Lower leg skin (tissue), 4 donors: ENCODE results near the gene SSTR3. TPM values are rescaled to one million over a fixed set of nuclear protein-coding genes. Genes with fewer than 3 reads are reported as not detected.

Experiments used
- DNase-seq, 2 donors: peaks; one replicate each; pipeline ENCODE4 v3.0.0-alpha.2; 2019; ENCODE audit warnings: low spot score in 2 of 2
- H3K4me3 ChIP-seq: fragments of 200-600 bp; sonication (generic); 2 replicates; pipeline ENCODE4 v1.5.1; 2017; ENCODE audit warnings: mild to moderate bottlenecking, low read depth; ENCODE audit not compliant: poor library complexity, severe bottlenecking
- POLR2A ChIP-seq, 2 donors: fragments of 450-650 bp; IDR thresholded peaks; one replicate each; pipeline ENCODE4 v1.6.1; 2016 to 2017; ENCODE audit warnings: antibody characterized with exemption in 2 of 2, mild to moderate bottlenecking in 1 of 2, moderate library complexity in 1 of 2
- WGBS, 2 donors: methylation state at CpG; one replicate each; pipeline ENCODE4 v1.1.5; 2018; 5-methylcytosine and 5-hydroxymethylcytosine counted together
- intact Hi-C: fragments of 100-400 bp; cut with DNase I; formaldehyde crosslinking; loops from one replicate; pipeline ENCODE4 v1.15.0; 2023; ENCODE audit warnings: low total_unique reads
- total RNA-seq, 4 donors: library from RNA; depleted of rRNA; stranded (reverse); fragments of >200 nt; gene quantifications; one replicate each; pipeline ENCODE4 v1.1.0, GENCODE V29; 2016
- TF ChIP-seq, protein P1 (sequence below), 3 donors: fragments of 450-650 bp; IDR thresholded peaks; one replicate each; pipeline ENCODE4 v1.5.1; 2016; ENCODE audit warnings: antibody characterized with exemption in 3 of 3, mild to moderate bottlenecking in 3 of 3, moderate library complexity in 2 of 3

The SSTR3 gene
- total RNA-seq, 4 donors from 2014 or later = not detected

DNA sequence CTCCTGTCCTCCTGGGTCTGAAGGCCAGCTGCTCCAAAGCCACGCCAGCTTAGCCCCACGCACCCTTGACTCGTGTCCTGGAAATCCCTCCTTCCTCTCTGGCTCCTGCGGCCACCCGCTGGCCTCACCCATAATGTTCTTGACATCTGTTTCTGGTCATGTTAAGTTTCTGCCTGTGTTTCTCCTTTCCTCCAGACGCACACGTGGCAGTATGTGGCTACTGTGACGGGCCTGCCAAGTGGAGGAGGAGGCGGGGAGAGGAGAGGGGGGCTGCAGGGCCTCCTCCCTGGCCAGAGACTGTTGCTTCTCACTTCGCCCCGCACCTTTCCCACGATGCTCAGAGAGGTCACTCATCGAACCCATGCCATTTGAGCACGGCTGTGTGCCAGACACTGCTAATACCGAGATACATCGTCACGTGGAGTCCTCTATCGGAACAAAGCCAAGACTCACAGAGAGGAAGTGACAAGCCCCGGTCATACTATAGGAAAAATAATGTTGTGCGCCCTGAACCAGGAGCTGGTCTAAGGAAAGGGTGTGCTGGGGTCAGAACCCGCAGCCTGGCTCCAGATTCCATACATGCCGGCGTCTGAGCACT, 35.7 kb downstream of the SSTR3 start:
- H3K4me3 ChIP-seq = no peak overlapping the region
- intact Hi-C loops = no loop called here
- WGBS, 2 donors = 23 to 29% methylated on average over 23 of the region's 23 CpGs
- TF ChIP-seq, protein P1, sequence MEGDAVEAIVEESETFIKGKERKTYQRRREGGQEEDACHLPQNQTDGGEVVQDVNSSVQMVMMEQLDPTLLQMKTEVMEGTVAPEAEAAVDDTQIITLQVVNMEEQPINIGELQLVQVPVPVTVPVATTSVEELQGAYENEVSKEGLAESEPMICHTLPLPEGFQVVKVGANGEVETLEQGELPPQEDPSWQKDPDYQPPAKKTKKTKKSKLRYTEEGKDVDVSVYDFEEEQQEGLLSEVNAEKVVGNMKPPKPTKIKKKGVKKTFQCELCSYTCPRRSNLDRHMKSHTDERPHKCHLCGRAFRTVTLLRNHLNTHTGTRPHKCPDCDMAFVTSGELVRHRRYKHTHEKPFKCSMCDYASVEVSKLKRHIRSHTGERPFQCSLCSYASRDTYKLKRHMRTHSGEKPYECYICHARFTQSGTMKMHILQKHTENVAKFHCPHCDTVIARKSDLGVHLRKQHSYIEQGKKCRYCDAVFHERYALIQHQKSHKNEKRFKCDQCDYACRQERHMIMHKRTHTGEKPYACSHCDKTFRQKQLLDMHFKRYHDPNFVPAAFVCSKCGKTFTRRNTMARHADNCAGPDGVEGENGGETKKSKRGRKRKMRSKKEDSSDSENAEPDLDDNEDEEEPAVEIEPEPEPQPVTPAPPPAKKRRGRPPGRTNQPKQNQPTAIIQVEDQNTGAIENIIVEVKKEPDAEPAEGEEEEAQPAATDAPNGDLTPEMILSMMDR (IDR thresholded peaks at IDR 0.05) = no peak
- no peak for TF ChIP-seq POLR2A (IDR thresholded peaks at IDR 0.05)
- DNase-seq = peak; percentile 69 to 90

DNA sequence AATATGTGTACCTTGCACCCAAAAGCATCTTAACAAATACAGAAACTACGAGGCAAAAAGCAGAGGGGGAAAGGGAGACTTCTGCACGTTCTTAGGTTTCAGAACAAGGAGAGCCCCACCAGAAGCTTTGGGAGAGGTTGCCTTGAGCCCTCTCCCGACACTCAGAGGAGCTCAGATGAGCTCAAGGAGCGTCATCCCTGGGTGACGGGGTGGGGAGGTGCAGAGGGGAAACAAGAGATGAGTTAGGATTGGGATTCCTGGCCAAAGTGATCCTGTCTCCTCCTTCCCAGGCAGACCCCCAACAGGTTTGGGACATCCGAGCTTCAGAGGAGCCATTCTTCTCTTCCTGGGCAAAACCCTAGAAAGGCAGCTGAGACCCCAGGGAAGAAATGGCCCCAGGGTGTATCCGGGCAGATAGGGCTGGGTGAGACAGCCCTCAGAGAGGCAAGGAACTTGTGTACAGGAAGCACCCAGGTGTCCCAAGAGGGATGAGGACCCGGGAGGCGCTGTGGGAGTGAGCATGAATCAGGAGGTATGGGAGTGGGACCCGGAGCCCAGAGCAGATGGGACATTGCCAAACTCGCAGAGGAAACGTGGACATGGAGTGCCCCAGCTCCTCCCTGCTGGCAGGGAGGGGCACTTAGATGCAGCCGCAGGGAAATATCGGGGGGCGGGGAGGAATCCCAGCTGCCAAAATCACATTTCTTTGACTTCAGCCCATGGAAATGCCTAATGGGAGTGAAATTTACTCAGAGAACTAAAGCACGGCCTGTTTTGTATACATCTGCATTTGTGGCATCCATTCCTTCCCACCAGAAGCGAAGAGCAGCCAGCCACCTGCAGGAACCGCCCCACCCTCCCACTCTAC, 36.6 kb downstream of the SSTR3 start:
- TF ChIP-seq, protein P1 (IDR thresholded peaks at IDR 0.05) = no peak
- no peak for TF ChIP-seq POLR2A (IDR thresholded peaks at IDR 0.05)
- intact Hi-C loops = no loop called here
- H3K4me3 ChIP-seq = no peak overlapping the region
- peak in 1 of 2 donors; percentile 86 for DNase-seq
- 43 to 47% methylated on average over 18 of the region's 18 CpGs for WGBS, 2 donors

DNA sequence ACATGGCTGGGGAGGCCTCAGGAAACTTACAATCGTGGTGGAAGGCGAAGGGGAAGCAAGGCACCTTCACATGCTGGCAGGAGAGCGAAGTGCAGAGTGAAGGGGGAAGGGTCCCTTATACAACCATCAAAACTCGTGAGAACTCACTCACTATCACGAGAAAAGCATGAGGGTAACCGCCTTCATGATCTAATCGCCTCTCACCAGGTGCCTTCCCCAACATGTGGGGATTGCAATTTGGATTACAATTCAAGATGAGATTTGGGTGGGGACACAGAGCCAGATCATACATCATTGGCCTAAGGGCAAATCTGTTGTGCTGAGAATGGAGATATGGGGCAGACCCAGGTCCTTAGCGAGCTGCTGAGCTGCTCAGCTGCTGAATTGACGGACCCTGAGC, 37.3 kb downstream of the SSTR3 start:
- H3K4me3 ChIP-seq = no peak overlapping the region
- intact Hi-C loops = no loop called here
- peak in 1 of 2 donors; percentile 25 for DNase-seq
- TF ChIP-seq, protein P1 (IDR thresholded peaks at IDR 0.05) = no peak
- no peak for TF ChIP-seq POLR2A (IDR thresholded peaks at IDR 0.05)
- WGBS, 2 donors = 87 to 91% methylated on average over 9 of the region's 9 CpGs

DNA sequence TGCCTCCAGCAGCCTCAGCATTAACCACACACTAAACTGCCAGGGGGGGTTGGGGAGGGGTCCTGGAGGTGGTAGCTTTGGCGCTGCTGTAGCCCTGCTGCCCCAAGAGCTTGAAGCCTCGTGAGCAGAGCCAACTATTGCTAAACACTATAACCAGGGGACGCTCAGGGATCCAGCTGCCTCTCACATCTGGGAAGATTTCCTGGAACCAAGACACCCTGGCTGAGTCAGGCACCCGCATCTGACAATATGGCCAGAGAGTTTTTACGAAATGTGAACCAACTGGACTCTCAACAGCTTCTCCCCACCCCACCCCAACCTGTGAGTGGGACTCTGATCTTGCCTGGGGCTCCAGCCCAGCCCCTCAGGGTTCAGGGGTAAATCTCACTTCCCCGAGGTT, 38.6 kb downstream of the SSTR3 start:
- TF ChIP-seq, protein P1 (IDR thresholded peaks at IDR 0.05) = no peak
- no peak for TF ChIP-seq POLR2A (IDR thresholded peaks at IDR 0.05)
- intact Hi-C loops = no loop called here
- DNase-seq = peak; percentile 69 to 88
- 35 to 56% methylated on average over 6 of the region's 6 CpGs for WGBS, 2 donors
- H3K4me3 ChIP-seq = no peak overlapping the region

DNA sequence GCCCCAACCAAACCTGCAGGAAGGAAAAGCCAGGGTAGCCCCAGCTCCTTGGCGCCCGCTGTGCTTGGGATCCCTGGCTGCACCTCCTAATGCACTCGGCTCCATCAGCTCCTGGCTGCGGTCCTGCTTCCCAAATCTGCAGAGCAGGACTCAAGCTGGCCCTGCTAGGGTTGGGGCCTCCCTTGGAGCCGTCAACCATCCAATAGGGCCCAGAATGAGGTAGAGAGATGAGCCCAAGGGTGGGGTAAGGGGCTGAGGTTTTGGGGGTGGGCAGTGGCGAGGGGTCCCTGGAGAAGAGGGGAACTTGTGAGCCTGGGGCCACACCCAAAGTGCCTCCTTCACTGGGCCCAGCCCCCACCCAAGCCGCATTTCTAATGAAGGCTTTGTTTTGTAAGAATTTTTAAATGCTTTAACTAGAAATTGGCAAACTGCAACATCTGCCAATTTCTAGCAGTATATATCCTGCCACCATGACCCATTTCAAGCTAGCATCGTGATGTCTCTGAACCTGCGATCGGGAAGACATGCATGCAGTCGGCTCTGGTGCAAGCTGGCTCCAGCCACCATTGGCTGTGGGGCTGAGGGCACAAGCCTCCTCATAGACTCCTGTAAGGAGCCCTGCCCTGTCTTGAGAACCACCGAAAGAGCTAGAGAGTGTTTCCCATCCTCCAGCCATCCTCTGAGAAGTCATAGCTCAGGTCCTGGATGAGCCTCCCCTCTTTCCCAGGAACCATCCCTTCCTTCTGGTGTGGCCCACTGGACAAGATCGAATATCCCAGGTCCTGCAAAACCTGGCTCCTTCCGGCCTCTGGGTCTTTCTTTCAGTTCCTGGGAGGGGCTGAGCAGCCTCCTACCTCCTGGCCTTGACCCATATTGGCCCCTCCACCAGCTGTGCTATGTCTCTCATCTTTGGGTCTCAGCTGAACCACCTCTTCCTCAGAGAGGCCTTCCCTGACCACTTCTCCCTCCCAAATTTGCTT, 39.7 kb downstream of the SSTR3 start:
- 76 to 84% methylated on average over 14 of the region's 14 CpGs for WGBS, 2 donors
- TF ChIP-seq POLR2A (IDR thresholded peaks at IDR 0.05) = no peak
- intact Hi-C loops = no loop called here
- DNase-seq = peak in 1 of 2 donors; percentile 80
- H3K4me3 ChIP-seq = no peak overlapping the region
